AG04449 (cell line): ENCODE data around the gene C1QA.

Experiments
- CTCF ChIA-PET: fragments of 350-600 bp; formaldehyde crosslinking; extraction: SDS; loops from one replicate; lab custom pipeline; 2021; ENCODE audit warnings: antibody characterized with exemption; lab: Yijun Ruan, JAX
- POLR2A ChIA-PET: fragments of 400-600, 350-600 bp; formaldehyde crosslinking; extraction: SDS; loops from one replicate; lab custom pipeline; 2020; ENCODE audit warnings: antibody characterized with exemption, inconsistent platforms; lab: Yijun Ruan, JAX
- DNase-seq: peaks from one replicate; pipeline ENCODE4 v3.0.0-alpha.2; 2010; ENCODE audit warnings: low read depth, low spot score
- H3K4me3 ChIP-seq: 2 replicates; pipeline ENCODE4 v1.5.1; 2011; ENCODE audit warnings: low read depth, mild to moderate bottlenecking, control low read depth, low read length
- TF ChIP-seq, protein P1 (sequence below): IDR thresholded peaks from one replicate; pipeline ENCODE4 v1.5.1; 2011; ENCODE audit warnings: mild to moderate bottlenecking, moderate library complexity, low read length, control low read depth, inconsistent platforms; ENCODE audit not compliant: insufficient read depth; ENCODE audit errors: missing control alignments

Gene C1QA

DNA sequence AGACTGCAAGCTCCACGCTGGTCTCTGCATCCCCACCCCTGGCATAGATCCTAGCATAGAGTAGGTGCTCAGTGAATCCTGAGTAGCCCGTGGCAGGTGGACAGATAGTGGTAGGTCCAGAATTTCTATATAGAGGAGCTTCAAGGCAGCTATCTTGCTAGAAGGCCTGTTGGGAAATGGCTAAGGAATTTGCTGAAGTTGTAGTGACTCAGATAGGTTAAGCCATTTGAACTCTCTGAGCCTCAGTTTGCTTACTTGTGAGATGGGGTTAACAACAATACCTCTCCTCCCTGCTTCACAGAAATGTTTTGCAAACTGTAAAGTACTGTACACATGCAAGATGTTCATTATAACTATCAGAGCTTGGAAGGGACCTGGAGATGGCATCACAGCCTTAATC lies 50.8 kb downstream of the C1QA start:
- POLR2A ChIA-PET: no interaction called here
- no peak for DNase-seq
- H3K4me3 ChIP-seq: no peak overlapping the region
- CTCF ChIA-PET: interaction anchor here (0.8 to 6.6 kb wide), 6 partner anchors 13 to 250 kb away, joined by 3 to 48 read pairs (median 6); no protein-coding TSS in a partner anchor
- TF ChIP-seq, protein P1, sequence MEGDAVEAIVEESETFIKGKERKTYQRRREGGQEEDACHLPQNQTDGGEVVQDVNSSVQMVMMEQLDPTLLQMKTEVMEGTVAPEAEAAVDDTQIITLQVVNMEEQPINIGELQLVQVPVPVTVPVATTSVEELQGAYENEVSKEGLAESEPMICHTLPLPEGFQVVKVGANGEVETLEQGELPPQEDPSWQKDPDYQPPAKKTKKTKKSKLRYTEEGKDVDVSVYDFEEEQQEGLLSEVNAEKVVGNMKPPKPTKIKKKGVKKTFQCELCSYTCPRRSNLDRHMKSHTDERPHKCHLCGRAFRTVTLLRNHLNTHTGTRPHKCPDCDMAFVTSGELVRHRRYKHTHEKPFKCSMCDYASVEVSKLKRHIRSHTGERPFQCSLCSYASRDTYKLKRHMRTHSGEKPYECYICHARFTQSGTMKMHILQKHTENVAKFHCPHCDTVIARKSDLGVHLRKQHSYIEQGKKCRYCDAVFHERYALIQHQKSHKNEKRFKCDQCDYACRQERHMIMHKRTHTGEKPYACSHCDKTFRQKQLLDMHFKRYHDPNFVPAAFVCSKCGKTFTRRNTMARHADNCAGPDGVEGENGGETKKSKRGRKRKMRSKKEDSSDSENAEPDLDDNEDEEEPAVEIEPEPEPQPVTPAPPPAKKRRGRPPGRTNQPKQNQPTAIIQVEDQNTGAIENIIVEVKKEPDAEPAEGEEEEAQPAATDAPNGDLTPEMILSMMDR: no peak

DNA sequence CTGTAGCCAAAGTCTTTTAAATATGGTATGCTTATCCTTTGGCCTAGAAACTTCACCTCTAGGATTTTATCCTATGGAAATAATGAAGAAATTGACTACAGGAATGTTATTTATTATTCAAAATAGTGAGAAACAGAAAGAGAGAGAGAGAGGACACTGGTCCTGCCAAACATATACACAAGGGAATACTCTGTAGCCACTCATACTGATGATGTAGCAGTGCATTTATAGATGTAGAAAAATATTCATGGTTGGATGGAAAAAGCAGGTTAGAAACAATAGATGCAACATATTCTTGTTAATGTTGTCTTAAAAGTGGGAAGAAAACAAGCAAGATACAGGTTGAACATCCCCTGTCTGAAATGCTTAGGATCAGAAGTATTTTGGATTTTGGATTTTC lies 52.0 kb downstream of the C1QA start:
- DNase-seq: no peak
- POLR2A ChIA-PET: no interaction called here
- CTCF ChIA-PET: interaction anchor here (1.9 to 6.6 kb wide), 3 partner anchors 14 to 242 kb away, joined by 9 to 48 read pairs (median 16); no protein-coding TSS in a partner anchor

More for the DNA sequence above, 52.0 kb downstream of the C1QA start:
- TF ChIP-seq, protein P1: no peak
- no peak overlapping the region for H3K4me3 ChIP-seq
